Peyer's patch (tissue), 4 donors: ENCODE data around the gene SERPINB1. TPM values are rescaled to one million over a fixed set of nuclear protein-coding genes. Genes with fewer than 3 reads are reported as not detected.
"Not testable (repeated sequence)": the region's sequence is repeated elsewhere in the genome, so short reads cannot be mapped to it uniquely, and the experiment has no call there.

Experiments
- DNase-seq, 3 donors: peaks; one replicate each; pipeline ENCODE4 v3.0.0-alpha.2; 2017 to 2019
- H3K27ac ChIP-seq, 4 donors: fragments of 200-600 bp; sonication (generic); one replicate each; pipeline ENCODE4 v1.5.1; 2016 to 2019
- H3K27me3 ChIP-seq, 2 donors: fragments of 200-600 bp; sonication (generic); one replicate each; pipeline ENCODE4 v1.5.1; 2019
- H3K36me3 ChIP-seq, 3 donors: fragments of 200-600 bp; sonication (generic); one replicate each; pipeline ENCODE4 v1.5.1; 2016 to 2019
- H3K4me1 ChIP-seq, 4 donors: fragments of 200-600 bp; sonication (generic); one replicate each; pipeline ENCODE4 v1.5.1; 2016 to 2019
- H3K4me3 ChIP-seq, 4 donors: fragments of 200-600 bp; sonication (generic); 1 replicate in 3 of 4; 2 replicates in 1 of 4; pipeline ENCODE4 v1.5.1; 2016 to 2019; ENCODE audit warnings: mild to moderate bottlenecking in 1 of 4
- H3K9me3 ChIP-seq, 4 donors: fragments of 200-600 bp; sonication (generic); one replicate each; pipeline ENCODE4 v1.5.1; 2016 to 2019; ENCODE audit warnings: mild to moderate bottlenecking in 1 of 4
- POLR2A ChIP-seq, 2 donors: fragments of 450-650 bp; IDR thresholded peaks; one replicate each; pipeline ENCODE4 v1.5.1; 2017; ENCODE audit warnings: antibody characterized with exemption in 2 of 2, mild to moderate bottlenecking in 2 of 2, moderate library complexity in 2 of 2
- total RNA-seq, 4 donors: library from RNA; depleted of rRNA; stranded (reverse); fragments of >200 nt; gene quantifications; one replicate each; pipeline ENCODE4 v1.1.0, GENCODE V29; 2016
- TF ChIP-seq, protein P1 (sequence below), 6 experiments: fragments of 450-650 bp in 4 of 6; fragments of 200-600 bp in 2 of 6; sonication (generic) in 1 of 6; IDR thresholded peaks; one replicate each; pipeline ENCODE4 v1.5.1; 2017 to 2019; ENCODE audit warnings: antibody characterized with exemption in 6 of 6, mild to moderate bottlenecking in 3 of 6, moderate library complexity in 1 of 6

SERPINB1 gene
- total RNA-seq, 4 donors from 2014 or later = 58.6 to 122 (median 86.4) TPM

GRCh38 chr6:2881423-2881822 is 39.8 kb upstream of the SERPINB1 start:
- no peaks in the 10 kb centered on the region for H3K36me3 ChIP-seq
- H3K4me1 ChIP-seq = peaks cover 0 to 24% (median 16%) of the 10 kb centered on the region in 4 donors
- no peak for DNase-seq
- peak overlapping the region in 3 of 4 donors; percentile 10 to 93 (median 38) for H3K27ac ChIP-seq
- H3K4me3 ChIP-seq = peak overlapping the region in 2 of 4 donors; percentile 1 to 15
- TF ChIP-seq POLR2A (IDR thresholded peaks at IDR 0.05) = no peak
- TF ChIP-seq, protein P1, sequence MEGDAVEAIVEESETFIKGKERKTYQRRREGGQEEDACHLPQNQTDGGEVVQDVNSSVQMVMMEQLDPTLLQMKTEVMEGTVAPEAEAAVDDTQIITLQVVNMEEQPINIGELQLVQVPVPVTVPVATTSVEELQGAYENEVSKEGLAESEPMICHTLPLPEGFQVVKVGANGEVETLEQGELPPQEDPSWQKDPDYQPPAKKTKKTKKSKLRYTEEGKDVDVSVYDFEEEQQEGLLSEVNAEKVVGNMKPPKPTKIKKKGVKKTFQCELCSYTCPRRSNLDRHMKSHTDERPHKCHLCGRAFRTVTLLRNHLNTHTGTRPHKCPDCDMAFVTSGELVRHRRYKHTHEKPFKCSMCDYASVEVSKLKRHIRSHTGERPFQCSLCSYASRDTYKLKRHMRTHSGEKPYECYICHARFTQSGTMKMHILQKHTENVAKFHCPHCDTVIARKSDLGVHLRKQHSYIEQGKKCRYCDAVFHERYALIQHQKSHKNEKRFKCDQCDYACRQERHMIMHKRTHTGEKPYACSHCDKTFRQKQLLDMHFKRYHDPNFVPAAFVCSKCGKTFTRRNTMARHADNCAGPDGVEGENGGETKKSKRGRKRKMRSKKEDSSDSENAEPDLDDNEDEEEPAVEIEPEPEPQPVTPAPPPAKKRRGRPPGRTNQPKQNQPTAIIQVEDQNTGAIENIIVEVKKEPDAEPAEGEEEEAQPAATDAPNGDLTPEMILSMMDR (IDR thresholded peaks at IDR 0.05) = no peak
- no peaks in the 10 kb centered on the region for H3K9me3 ChIP-seq
- H3K27me3 ChIP-seq = no peaks in the 10 kb centered on the region

GRCh38 chr6:2880156-2880555 is 38.5 kb upstream of the SERPINB1 start:
- not testable (repeated sequence) for H3K27me3 ChIP-seq, H3K36me3 ChIP-seq, H3K9me3 ChIP-seq, DNase-seq, H3K4me3 ChIP-seq
- Histone ChIP-seq H3K4me1 (peaks cover 0 to 29% (median 20%) of the 10 kb centered on the region in 4 donors), H3K27ac (peak overlapping the region in 2 of 4 donors; percentile 38 to 93)

DNA sequence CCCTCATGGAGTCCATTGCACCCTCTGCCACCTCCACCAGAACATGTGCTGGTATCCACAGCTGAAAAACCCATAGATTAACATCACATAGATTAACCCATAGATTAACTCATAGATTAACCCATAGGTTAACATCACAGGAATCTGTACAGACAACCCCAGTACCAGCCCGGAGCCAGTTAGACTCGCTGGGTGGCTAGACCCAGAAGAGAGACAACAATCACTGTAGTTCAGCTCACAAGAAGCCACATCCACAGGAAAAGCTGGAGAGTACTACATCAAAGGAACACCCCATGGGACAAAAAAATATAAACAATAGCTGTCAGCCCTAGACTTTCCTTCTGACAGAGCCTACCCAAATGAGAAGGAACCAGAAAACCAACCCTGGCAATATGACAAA is 36.3 kb upstream of the SERPINB1 start:
- TF ChIP-seq, protein P1 (IDR thresholded peaks at IDR 0.05) = no peak
- no peak for TF ChIP-seq POLR2A (IDR thresholded peaks at IDR 0.05)
- H3K4me1 ChIP-seq = peaks cover 0 to 32% (median 22%) of the 10 kb centered on the region in 4 donors
- H3K9me3 ChIP-seq = no peaks in the 10 kb centered on the region
- peak overlapping the region in 3 of 4 donors; percentile 84 to 93 (median 92) for H3K27ac ChIP-seq
- H3K27me3 ChIP-seq = no peaks in the 10 kb centered on the region
- no peaks in the 10 kb centered on the region for H3K36me3 ChIP-seq
- DNase-seq = no peak
- no peak overlapping the region for H3K4me3 ChIP-seq

GRCh38 chr6:2877057-2877882 is 35.6 kb upstream of the SERPINB1 start:
- Histone ChIP-seq H3K36me3 (no peaks in the 10 kb centered on the region), H3K27ac (peak overlapping the region; percentile 84 to 93 (median 88)), H3K27me3 (no peaks in the 10 kb centered on the region), H3K4me3 (peak overlapping the region in 1 of 4 donors; percentile 56), H3K4me1 (peaks cover 0 to 32% (median 22%) of the 10 kb centered on the region in 4 donors), H3K9me3 (no peaks in the 10 kb centered on the region)
- TF ChIP-seq, protein P1 (IDR thresholded peaks at IDR 0.05) = no peak
- TF ChIP-seq POLR2A (IDR thresholded peaks at IDR 0.05) = no peak
- DNase-seq = no peak

GRCh38 chr6:2876210-2877056 is 34.8 kb upstream of the SERPINB1 start:
- Histone ChIP-seq H3K4me3 (peak overlapping the region; percentile 47 to 65 (median 58)), H3K36me3 (no peaks in the 10 kb centered on the region), H3K9me3 (no peaks in the 10 kb centered on the region), H3K27ac (peak overlapping the region; percentile 84 to 93 (median 88)), H3K27me3 (no peaks in the 10 kb centered on the region), H3K4me1 (peaks cover 0 to 32% (median 22%) of the 10 kb centered on the region in 4 donors)
- TF ChIP-seq POLR2A (IDR thresholded peaks at IDR 0.05) = peak in 1 of 2 donors; percentile 6
- TF ChIP-seq, protein P1 (IDR thresholded peaks at IDR 0.05) = no peak
- peak; percentile 60 to 76 (median 66) for DNase-seq
